Measurements from ENCODE around the gene TUBB. TPM values are rescaled to one million over a fixed set of nuclear protein-coding genes. Genes with fewer than 3 reads are reported as not detected.
A peak's percentile ranks its signal among the peaks of the same experiment; 100 is the strongest.

The TUBB gene
- total and polyA plus RNA-seq, 5 experiments from 2014 or later: 79.2 to 187 (median 116) TPM

DNA sequence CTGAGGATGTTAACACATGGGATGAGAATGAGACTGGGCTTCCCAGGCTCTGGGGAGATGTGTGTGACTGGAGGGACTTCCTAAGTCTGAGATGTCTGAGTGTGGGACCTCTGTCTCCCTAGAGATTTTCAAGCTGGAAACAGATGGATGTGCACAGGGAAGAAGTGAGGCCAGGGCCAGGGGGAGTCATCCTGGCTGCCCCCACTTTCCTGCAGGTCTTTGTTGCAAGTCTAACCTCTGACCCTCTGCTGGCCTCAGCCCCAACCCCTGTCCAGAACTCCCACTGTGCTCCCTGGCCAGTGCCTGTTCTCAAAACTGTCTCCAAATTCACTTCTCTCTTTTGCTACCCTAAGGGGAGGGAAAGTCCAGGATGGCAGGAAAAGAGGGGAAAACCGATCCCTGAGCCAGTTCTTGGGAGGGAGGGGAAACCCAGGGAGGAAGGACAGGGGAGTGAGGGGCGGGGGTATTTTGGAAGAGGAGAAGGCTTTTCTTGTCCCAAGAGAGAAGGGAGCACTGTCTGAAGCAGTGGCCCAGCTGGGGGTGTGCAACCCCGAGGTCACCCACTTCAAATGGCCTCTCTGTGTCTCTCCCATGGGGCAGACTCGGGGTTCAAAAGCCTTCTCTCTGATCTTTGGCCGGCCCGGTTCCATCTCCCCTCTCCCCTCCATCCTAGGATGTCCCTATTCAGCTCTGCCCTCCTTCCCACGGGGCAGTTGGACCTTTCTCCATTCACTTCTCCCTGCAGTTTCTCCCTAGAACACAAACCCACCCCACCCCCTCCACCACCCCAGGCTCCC is 36.8 kb upstream of the TUBB start:
- ATAC-seq (no peak), DNase-seq (no peak)
- POLR2A ChIA-PET: interaction anchor here (0.8 to 15.2 kb wide), 12 partner anchors 8 to 192 kb away, joined by 3 to 594 read pairs (median 10); partner anchors contain the start of genes DHX16, MDC1, NRM and TUBB
- peak overlapping the region; percentile 94 to 100 (median 99) for H3K4me3 Mint-ChIP-seq
- H3K27ac Mint-ChIP-seq: peak overlapping the region; percentile 93 to 99 (median 98)
- H3K36me3 Mint-ChIP-seq: peaks cover 8 to 29% (median 15%) of the 10 kb centered on the region in 3 donors
- no peaks in the 10 kb centered on the region for H3K27me3 Mint-ChIP-seq
- H3K9me3 Mint-ChIP-seq: no peaks in the 10 kb centered on the region
- H3K4me1 Mint-ChIP-seq: peaks cover 37 to 69% (median 45%) of the 10 kb centered on the region in 4 donors

DNA sequence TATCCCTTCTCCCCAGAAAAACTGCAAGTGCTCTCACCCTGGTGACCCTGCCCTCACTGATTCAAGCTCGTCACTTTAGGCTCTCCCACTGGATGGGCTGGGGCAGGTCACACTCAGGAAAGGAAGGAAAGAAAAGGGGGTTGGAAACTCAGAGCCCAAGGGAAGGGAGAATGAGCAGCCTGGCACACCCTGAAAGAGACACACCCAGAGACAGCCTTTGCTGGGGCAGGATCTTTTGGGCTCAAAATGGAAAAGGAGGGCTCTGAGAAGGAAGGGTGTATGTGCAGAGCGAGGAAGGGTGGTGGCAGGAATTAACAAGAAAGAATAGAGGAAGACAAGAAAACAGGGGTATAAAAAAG is 36.2 kb upstream of the TUBB start:
- H3K36me3 Mint-ChIP-seq: peaks cover 8 to 24% (median 12%) of the 10 kb centered on the region in 3 donors
- peak overlapping the region; percentile 94 to 100 (median 99) for H3K4me3 Mint-ChIP-seq
- H3K9me3 Mint-ChIP-seq: no peaks in the 10 kb centered on the region
- no peak for ATAC-seq
- H3K27ac Mint-ChIP-seq: peak overlapping the region; percentile 93 to 99 (median 98)
- H3K27me3 Mint-ChIP-seq: no peaks in the 10 kb centered on the region
- H3K4me1 Mint-ChIP-seq: peaks cover 38 to 71% (median 46%) of the 10 kb centered on the region in 4 donors
- POLR2A ChIA-PET: interaction anchor here (0.9 to 15.2 kb wide), 6 partner anchors 8 to 69 kb away, joined by 3 to 594 read pairs (median 18); partner anchors contain the start of genes DHX16, MDC1, MRPS18B and NRM
- DNase-seq: peak in 1 of 10 donors; percentile 7

DNA sequence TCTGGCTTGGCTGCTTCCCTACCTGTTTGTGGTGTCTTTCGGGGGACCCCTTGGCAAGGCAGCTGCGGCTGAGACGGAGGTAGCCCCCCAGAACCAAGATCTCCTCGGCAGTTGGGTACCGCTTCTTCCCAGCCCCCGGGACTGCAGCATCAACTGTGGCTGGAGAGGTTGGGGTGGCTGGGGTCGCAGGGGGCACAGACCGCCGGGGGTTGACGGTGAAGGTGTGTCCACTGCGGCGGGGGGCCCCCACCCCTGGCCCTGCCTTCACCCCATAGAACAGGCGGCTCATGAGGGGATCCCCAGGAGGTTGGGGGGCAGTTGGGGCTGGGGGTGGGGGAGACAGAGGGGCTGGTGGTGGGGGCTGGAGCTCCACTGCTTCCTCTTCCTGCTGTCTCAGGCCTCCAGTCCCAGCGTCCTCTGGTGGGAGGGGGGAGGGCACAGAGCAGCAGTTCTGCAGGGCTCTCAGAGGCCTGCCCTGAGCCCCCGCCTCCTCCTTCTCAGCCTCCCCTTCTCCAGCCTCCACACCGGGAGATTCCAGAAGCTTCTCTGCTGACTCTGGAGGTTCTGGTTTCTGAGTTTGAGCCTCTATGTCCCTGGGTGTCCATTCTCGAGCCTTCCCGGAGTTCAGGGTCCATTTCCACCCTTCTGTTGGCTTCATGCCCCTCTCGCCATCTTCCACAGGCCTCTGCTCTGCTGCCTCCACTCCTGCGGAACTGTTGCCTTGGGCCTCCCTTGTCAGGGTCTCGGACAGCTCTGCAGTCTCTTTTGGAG is 35.6 kb upstream of the TUBB start:
- peak overlapping the region; percentile 93 to 99 (median 98) for H3K27ac Mint-ChIP-seq
- peak overlapping the region; percentile 94 to 100 (median 99) for H3K4me3 Mint-ChIP-seq
- DNase-seq: peak in 7 of 10 donors; percentile 30 to 74 (median 36)
- peaks cover 8 to 19% (median 10%) of the 10 kb centered on the region in 3 donors for H3K36me3 Mint-ChIP-seq
- H3K27me3 Mint-ChIP-seq: no peaks in the 10 kb centered on the region
- POLR2A ChIA-PET: interaction anchor here (0.8 to 15.2 kb wide), 8 partner anchors 7 to 143 kb away, joined by 3 to 594 read pairs (median 4); partner anchors contain the start of genes DHX16, MDC1, MRPS18B and NRM
- H3K4me1 Mint-ChIP-seq: peaks cover 39 to 71% (median 46%) of the 10 kb centered on the region in 4 donors
- H3K9me3 Mint-ChIP-seq: no peaks in the 10 kb centered on the region
- no peak for ATAC-seq

DNA sequence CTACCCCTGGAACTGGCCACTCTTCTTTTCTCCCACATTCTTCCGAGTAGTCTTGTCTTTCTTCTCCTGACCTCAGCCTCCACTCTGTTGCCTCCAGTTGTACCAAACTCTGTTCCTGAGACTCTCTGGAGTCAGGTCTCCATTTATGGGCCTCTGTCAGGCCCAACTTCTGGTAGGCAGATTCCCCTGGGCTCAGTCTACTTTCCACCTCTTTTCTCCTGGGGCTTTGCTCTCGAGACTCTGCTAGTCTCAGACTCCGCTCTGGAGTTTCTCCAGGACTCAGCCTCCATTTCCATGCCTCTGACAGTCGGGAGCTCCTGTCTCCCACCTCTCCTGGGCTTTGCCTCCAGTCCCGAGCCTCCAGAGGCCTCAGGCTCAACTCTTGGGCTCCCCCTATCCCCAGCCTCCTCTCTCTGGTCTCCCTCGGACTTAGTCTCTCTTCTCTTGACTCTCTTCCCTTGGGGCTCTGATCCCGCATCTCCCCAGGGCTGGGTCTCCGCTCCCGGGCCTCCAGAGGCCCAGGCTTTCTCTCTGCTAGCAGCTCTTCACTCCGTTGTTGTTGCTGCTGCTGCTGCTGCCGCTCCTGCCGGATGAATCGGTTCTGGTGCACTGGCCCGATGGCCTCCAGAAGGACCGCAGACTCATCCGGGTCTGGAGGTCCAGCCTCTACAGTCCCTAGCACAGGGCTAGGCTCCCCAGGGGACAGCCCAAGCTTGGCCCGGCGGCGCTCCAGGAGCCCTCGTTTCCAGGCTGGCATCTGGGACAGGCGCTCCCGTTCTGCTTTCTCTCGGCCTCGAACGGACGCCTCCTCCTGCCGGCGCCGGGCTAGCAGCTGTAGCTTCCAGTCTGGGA is 34.8 kb upstream of the TUBB start:
- Mint-ChIP-seq H3K27ac (peak overlapping the region; percentile 81 to 99 (median 98)), H3K4me1 (peaks cover 44 to 71% (median 48%) of the 10 kb centered on the region in 4 donors), H3K36me3 (peaks cover 8 to 13% (median 10%) of the 10 kb centered on the region in 3 donors), H3K27me3 (no peaks in the 10 kb centered on the region), H3K4me3 (peak overlapping the region; percentile 94 to 100 (median 99)), H3K9me3 (no peaks in the 10 kb centered on the region)
- ATAC-seq: no peak
- peak in 1 of 10 donors; percentile 10 for DNase-seq
- POLR2A ChIA-PET: interaction anchor here (0.8 to 15.2 kb wide), 6 partner anchors 11 to 144 kb away, joined by 3 to 594 read pairs (median 4); partner anchors contain the start of genes DHX16, MDC1 and TUBB

DNA sequence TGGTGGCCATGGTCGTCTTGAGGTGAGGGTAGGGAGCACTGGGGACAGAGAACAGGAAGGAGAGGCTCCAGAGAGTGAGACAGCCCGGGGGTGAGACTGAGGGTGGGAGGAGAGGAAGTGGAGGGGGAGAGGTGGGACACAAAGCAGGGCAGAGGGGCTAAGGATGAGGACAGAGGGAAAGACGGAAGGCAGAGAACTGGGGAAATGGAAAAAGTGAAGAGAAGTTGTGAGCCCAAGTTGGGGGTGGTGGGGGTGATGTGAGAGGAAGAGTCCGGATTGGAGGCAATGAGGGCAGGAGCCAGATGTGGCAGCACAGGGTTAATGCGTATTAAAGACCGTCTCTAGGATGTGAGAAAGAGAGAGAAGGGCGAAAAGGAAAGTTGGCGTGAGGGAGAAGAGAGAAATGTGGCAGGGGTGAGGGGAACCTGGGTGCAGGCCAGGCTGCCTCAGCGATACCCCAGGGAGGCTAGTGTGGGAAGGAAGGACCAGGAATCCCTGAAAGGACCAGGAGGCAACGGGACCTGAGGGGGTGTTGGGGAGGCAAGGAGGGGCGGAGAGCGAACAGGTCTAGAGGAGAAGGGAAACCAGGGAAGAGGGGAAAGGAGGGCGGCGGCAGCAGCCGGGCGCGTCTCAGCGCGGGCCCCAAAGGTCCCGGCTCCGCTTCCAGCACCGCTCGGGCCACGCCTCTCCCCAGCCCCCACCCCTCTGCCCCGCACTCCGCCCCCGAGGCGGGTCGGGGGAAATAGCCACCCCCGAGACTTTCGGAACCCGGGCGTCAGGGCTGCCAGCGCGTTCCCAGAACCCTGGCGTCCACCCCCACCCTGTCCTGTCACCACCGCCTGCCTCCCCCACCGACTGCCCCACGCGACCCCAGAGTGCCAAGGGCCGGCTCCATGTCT is 33.9 kb upstream of the TUBB start, which contains the start of gene PPP1R18:
PPP1R18 (minus strand) TSS at position 637 of the 899 bp plus-strand sequence; CDS start at position 10, 627 bp downstream.
- Mint-ChIP-seq H3K4me3 (peak within 1 kb of the TSS; percentile 94 to 100 (median 99)), H3K27ac (peak within 1 kb of the TSS; percentile 81 to 99 (median 98)), H3K27me3 (no peaks in the 10 kb centered on the region), H3K4me1 (peaks cover 45 to 68% (median 47%) of the 10 kb centered on the region in 4 donors), H3K36me3 (peaks cover 7 to 8% (median 7%) of the 10 kb centered on the region in 3 donors), H3K9me3 (no peaks in the 10 kb centered on the region)
- DNase-seq: peak; percentile 52 to 86 (median 74)
- POLR2A ChIA-PET: interaction anchor here (1.1 to 15.2 kb wide), 3 partner anchors 10 to 71 kb away, joined by 4 to 594 read pairs (median 37); partner anchors contain the start of genes MDC1 and TUBB
- ATAC-seq: peak; percentile 48 to 56

DNA sequence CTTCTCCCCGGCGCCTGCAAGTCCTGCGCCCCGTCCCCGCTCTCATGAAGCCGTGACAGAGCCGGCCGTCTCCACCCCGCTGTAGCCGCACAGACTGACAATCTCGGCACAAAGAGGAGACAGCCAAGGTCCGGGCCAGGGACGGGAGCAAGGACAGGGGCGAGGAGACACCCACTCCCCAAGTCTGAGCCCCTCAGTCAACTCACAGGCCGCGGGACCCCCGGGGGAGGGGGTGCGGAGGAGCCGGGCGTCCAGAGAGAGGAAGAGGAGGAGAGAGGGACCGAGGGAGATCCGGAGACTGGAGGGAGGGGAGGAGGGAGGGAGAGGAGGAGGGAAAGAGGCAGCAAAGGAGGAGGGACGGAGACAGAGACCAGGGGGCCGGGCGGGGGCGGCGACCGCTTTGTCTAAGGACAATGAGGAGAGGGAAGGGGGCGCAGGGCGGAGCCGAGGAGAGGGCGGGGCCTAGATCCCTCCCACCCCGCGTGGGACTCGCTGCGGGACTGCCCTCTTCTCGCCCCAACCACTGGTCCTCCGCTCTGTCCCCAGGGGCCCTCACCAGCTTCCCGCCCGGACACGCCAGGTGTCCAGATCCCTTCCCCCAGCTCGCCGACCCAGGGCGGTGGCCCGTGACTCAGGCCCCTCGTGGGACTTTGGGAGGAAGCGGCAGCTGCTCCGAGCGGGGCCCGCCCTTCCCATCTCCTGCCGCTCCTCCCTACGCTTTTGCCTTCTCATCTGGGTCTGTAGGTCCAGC is 33.1 kb upstream of the TUBB start:
- H3K36me3 Mint-ChIP-seq: peaks cover under 1 to 8% (median 6%) of the 10 kb centered on the region in 3 donors
- POLR2A ChIA-PET: interaction anchor here (1.0 to 6.9 kb wide), 5 partner anchors 14 to 43 kb away, joined by 3 to 81 read pairs (median 4); partner anchors contain the start of genes MDC1 and TUBB
- no peaks in the 10 kb centered on the region for H3K9me3 Mint-ChIP-seq
- H3K4me3 Mint-ChIP-seq: peak overlapping the region; percentile 94 to 100 (median 99)
- no peaks in the 10 kb centered on the region for H3K27me3 Mint-ChIP-seq
- peak; percentile 27 to 82 (median 57) for DNase-seq
- peak; percentile 22 to 34 for ATAC-seq
- peaks cover 43 to 60% (median 45%) of the 10 kb centered on the region in 4 donors for H3K4me1 Mint-ChIP-seq
- H3K27ac Mint-ChIP-seq: peak overlapping the region; percentile 81 to 99 (median 97)

DNA sequence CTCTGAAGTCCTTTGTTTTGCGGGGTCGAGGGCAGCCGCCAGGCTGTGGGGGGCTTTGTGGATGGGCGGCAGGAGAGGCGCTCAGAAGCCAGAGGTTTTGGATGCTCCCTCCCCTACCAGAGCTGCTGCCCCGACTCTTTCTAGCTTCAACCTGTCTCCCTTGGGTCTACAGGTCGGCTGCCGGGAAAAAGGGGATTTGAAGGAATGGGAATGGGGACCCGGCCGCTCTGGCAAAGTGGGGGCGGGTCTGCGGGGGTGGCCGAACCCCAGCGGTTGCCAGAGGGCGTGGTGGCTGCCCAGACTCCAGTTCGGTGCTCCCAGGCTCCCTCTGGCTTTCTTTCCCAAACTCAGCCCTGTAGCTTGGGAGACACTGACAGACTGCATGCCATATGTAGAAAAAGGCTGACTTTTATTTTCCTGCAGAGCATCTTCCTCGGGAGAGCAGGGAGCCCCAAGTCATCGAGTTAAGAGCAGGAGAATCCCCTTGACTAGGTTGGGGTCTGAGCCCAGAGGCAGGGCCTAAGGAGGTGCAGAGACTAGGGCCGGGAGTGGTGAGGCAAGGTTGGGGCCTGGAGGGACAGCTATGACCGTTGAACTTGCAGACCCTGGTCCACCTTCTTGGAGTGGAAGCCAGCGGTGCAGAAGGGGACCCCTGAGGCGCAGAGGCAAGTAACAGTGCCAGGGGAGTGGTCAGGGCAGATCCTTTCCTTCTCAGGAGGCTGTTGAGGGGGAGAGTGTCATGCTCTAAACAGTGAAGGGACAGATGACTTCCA is 32.3 kb upstream of the TUBB start:
- H3K27ac Mint-ChIP-seq: peak overlapping the region; percentile 81 to 99 (median 96)
- no peaks in the 10 kb centered on the region for H3K27me3 Mint-ChIP-seq
- ATAC-seq: no peak
- H3K9me3 Mint-ChIP-seq: no peaks in the 10 kb centered on the region
- peaks cover 37 to 52% (median 46%) of the 10 kb centered on the region in 4 donors for H3K4me1 Mint-ChIP-seq
- POLR2A ChIA-PET: interaction anchor here (1.0 to 6.9 kb wide), 6 partner anchors 13 to 42 kb away, joined by 3 to 81 read pairs (median 4); partner anchors contain the start of genes MDC1 and TUBB
- peaks cover 0 to 8% (median 3%) of the 10 kb centered on the region in 3 donors for H3K36me3 Mint-ChIP-seq
- no peak for DNase-seq
- peak overlapping the region; percentile 94 to 100 (median 99) for H3K4me3 Mint-ChIP-seq

DNA sequence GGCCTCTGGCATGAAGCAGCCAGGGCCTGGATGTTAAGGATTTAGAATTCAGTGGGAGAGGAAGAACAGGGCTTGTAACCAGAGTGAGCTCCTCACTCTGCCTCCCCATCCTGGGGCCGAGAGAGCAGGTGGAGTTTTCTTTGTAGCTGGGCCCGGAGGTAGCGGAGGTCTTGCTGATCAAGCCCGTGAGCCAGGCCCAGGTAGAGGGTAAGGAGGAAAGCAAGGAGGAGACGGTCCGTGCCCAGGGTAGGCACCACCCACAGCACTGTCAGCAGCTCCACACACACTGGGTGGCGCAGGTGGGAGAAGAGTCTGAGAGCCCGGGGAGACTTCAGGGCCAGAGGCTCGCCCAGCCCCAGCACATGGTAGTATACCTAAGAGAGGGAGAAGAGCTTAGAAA is 31.6 kb upstream of the TUBB start:
- peak overlapping the region in 9 of 10 donors; percentile 60 to 99 (median 85) for H3K27ac Mint-ChIP-seq

More for the DNA sequence above, 31.6 kb upstream of the TUBB start:
- Mint-ChIP-seq H3K27me3 (no peaks in the 10 kb centered on the region), H3K9me3 (no peaks in the 10 kb centered on the region), H3K36me3 (peaks cover 0 to 8% (median 0%) of the 10 kb centered on the region in 3 donors), H3K4me1 (peaks cover 37 to 48% (median 46%) of the 10 kb centered on the region in 4 donors), H3K4me3 (peak overlapping the region; percentile 94 to 100 (median 99))
- POLR2A ChIA-PET: interaction anchor here (2.5 to 6.9 kb wide), 2 partner anchors 16 to 31 kb away, joined by 15 to 81 read pairs; partner anchors contain the start of genes MDC1 and TUBB
- DNase-seq (peak in 1 of 10 donors; percentile 12), ATAC-seq (no peak)

Data from naive thymus-derived CD8-positive, alpha-beta T cell (primary cell).